Activated CD4-positive, alpha-beta T cell treated with anti-CD3 and anti-CD28 coated beads for 48 hours (primary cell): ENCODE measurements around the gene MS4A10.
"Not testable (repeated sequence)": the region's sequence is repeated elsewhere in the genome, so short reads cannot be mapped to it uniquely, and the experiment has no call there.

Experiments used
- DNase-seq: peaks from one replicate; pipeline ENCODE4 v3.0.0-alpha.2; 2020

The MS4A10 gene

GRCh38 chr11:60790726-60791125, 5.6 kb downstream of the MS4A10 start:
- no peak for DNase-seq

- DNase-seq: no peak
Measured at GRCh38 chr11:60791153-60791933, 6.2 kb downstream of the MS4A10 start.

- no peak for DNase-seq
Measured at GRCh38 chr11:60792521-60792920, 7.4 kb downstream of the MS4A10 start.

- no peak for DNase-seq
Measured at GRCh38 chr11:60795291-60795690, 10.2 kb downstream of the MS4A10 start.

- DNase-seq: no peak
Measured at GRCh38 chr11:60797846-60798630, 12.9 kb downstream of the MS4A10 start.

- no peak for DNase-seq
Measured at GRCh38 chr11:60798631-60799030, 13.5 kb downstream of the MS4A10 start.

GRCh38 chr11:60801194-60801593, 16.1 kb downstream of the MS4A10 start:
- DNase-seq: no peak

- DNase-seq: no peak
Measured at GRCh38 chr11:60803273-60803936, 18.3 kb downstream of the MS4A10 start.

GRCh38 chr11:60809249-60809648, 24.1 kb downstream of the MS4A10 start:
- DNase-seq: no peak

GRCh38 chr11:60809691-60810090, 24.6 kb downstream of the MS4A10 start:
- no peak for DNase-seq

GRCh38 chr11:60810151-60810550, 25.0 kb downstream of the MS4A10 start:
- DNase-seq: no peak

GRCh38 chr11:60810569-60810968, 25.4 kb downstream of the MS4A10 start:
- no peak for DNase-seq

GRCh38 chr11:60813324-60813723, 28.2 kb downstream of the MS4A10 start:
- no peak for DNase-seq

- DNase-seq: no peak
Measured at GRCh38 chr11:60814112-60814511, 29.0 kb downstream of the MS4A10 start.

GRCh38 chr11:60816590-60817157, 31.5 kb downstream of the MS4A10 start:
- DNase-seq: no peak

GRCh38 chr11:60818057-60818456, 32.9 kb downstream of the MS4A10 start:
- no peak for DNase-seq

GRCh38 chr11:60821827-60822599, 36.9 kb downstream of the MS4A10 start:
- DNase-seq: no peak

GRCh38 chr11:60823745-60824306, 38.7 kb downstream of the MS4A10 start:
- DNase-seq: not testable (repeated sequence)

- DNase-seq: no peak
Measured at GRCh38 chr11:60825118-60825517, 40.0 kb downstream of the MS4A10 start.

GRCh38 chr11:60825790-60826189, 40.7 kb downstream of the MS4A10 start:
- DNase-seq: no peak

- no peak for DNase-seq
Measured at GRCh38 chr11:60830478-60831142, 45.5 kb downstream of the MS4A10 start.

- peak; percentile 87 for DNase-seq
Measured at GRCh38 chr11:60831143-60831500, 46.0 kb downstream of the MS4A10 start.
